ENCODE data around the gene NTNG2. TPM values are rescaled to one million over a fixed set of nuclear protein-coding genes. Genes with fewer than 3 reads are reported as not detected.

The NTNG2 gene
- total and polyA plus RNA-seq, 8 donors: under 0.01 to 8.1 (median 0.31) TPM; not detected in 1

DNA sequence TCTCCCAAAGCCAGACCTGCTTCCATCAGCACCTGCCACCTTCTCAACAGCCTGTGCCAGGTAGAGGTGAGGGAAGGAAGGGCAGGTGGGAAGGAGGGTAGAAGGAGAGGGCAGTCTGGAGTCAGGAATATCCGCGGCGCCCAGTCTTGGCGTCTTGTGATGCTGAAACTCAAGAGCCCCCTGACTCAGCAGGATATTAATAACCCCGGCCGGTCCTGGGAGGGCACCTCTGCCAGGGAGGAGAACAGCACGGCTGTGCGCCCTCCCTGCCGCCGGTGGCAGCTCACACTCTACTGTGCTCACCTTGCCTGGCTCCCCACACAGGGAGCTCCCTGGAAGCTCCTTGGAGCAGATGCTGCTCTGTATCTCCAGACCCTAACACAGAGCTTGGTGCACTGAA is 11.6 kb upstream of the NTNG2 start:
- H3K27me3 ChIP-seq: peaks cover 0 to 93% (median 34%) of the 10 kb centered on the region in 3 donors
- TF ChIP-seq POLR2AphosphoS5 (IDR thresholded peaks at IDR 0.05) (no peak), POLR2A (IDR thresholded peaks at IDR 0.05) (no peak)
- TF ChIP-seq, protein P1, sequence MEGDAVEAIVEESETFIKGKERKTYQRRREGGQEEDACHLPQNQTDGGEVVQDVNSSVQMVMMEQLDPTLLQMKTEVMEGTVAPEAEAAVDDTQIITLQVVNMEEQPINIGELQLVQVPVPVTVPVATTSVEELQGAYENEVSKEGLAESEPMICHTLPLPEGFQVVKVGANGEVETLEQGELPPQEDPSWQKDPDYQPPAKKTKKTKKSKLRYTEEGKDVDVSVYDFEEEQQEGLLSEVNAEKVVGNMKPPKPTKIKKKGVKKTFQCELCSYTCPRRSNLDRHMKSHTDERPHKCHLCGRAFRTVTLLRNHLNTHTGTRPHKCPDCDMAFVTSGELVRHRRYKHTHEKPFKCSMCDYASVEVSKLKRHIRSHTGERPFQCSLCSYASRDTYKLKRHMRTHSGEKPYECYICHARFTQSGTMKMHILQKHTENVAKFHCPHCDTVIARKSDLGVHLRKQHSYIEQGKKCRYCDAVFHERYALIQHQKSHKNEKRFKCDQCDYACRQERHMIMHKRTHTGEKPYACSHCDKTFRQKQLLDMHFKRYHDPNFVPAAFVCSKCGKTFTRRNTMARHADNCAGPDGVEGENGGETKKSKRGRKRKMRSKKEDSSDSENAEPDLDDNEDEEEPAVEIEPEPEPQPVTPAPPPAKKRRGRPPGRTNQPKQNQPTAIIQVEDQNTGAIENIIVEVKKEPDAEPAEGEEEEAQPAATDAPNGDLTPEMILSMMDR (IDR thresholded peaks at IDR 0.05): no peak
- intact Hi-C loops (cut with DNase I; ENCODE audit: low total_unique reads): no loop called here
- no peaks in the 10 kb centered on the region for H3K36me3 ChIP-seq
- WGBS, 5 donors: 74 to 86% (median 82%) methylated on average over 8 to 10 of the region's 10 CpGs
- no peak for DNase-seq
- no peak overlapping the region for H3K27ac ChIP-seq
- no peaks in the 10 kb centered on the region for H3K9me3 ChIP-seq
- H3K4me3 ChIP-seq: no peak overlapping the region
- H3K4me1 ChIP-seq: no peaks in the 10 kb centered on the region

GRCh38 chr9:132151118-132151517 is 10.7 kb upstream of the NTNG2 start:
- Histone ChIP-seq H3K36me3 (no peaks in the 10 kb centered on the region), H3K27ac (no peak overlapping the region), H3K4me3 (no peak overlapping the region), H3K27me3 (peaks cover 0 to 92% (median 33%) of the 10 kb centered on the region in 3 donors), H3K4me1 (no peaks in the 10 kb centered on the region), H3K9me3 (no peaks in the 10 kb centered on the region)
- intact Hi-C loops (cut with DNase I; ENCODE audit: low total_unique reads): no loop called here
- TF ChIP-seq POLR2AphosphoS5 (IDR thresholded peaks at IDR 0.05): no peak
- TF ChIP-seq, protein P1 (IDR thresholded peaks at IDR 0.05): no peak
- no peak for TF ChIP-seq POLR2A (IDR thresholded peaks at IDR 0.05)
- no peak for TF ChIP-seq EP300 (IDR thresholded peaks at IDR 0.05)
- WGBS, 5 donors: 70 to 86% (median 76%) methylated on average over 4 of the region's 4 CpGs
- DNase-seq: no peak

DNA sequence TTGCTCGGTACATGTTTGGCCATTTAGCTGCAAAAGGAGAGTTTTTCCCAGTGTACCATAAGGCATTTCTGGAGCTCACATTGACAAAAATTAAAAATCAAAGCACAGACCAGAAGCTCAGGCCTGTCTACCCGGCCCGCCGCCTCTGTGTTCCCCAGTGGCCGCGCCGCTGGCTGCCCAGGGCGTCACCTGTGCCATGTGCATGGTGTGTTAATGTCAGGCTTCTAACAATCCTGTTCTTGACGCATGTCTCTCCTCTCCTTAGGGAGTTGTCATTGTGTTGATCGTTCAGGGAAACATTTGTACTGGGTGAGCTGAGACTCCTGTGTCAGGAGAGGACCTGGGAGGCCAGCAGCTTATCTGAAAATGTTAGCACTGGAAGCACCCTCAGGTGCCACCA is 9.6 kb upstream of the NTNG2 start:
- Histone ChIP-seq H3K9me3 (no peaks in the 10 kb centered on the region), H3K4me3 (no peak overlapping the region), H3K27ac (no peak overlapping the region), H3K36me3 (no peaks in the 10 kb centered on the region), H3K4me1 (no peaks in the 10 kb centered on the region), H3K27me3 (peaks cover 0 to 87% (median 32%) of the 10 kb centered on the region in 3 donors)
- intact Hi-C loops (cut with DNase I; ENCODE audit: low total_unique reads): no loop called here
- TF ChIP-seq POLR2A (IDR thresholded peaks at IDR 0.05) (no peak), POLR2AphosphoS5 (IDR thresholded peaks at IDR 0.05) (no peak), EP300 (IDR thresholded peaks at IDR 0.05) (no peak)
- TF ChIP-seq, protein P1 (IDR thresholded peaks at IDR 0.05): no peak
- WGBS, 5 donors: 76 to 93% (median 84%) methylated on average over 10 of the region's 10 CpGs
- DNase-seq: no peak

- intact Hi-C loops (cut with DNase I; ENCODE audit: low total_unique reads): no loop called here
- TF ChIP-seq, protein P1 (IDR thresholded peaks at IDR 0.05): no peak
- no peak for TF ChIP-seq POLR2AphosphoS5 (IDR thresholded peaks at IDR 0.05)
- TF ChIP-seq EP300 (IDR thresholded peaks at IDR 0.05): no peak
- TF ChIP-seq POLR2A (IDR thresholded peaks at IDR 0.05): no peak
- H3K27ac ChIP-seq: no peak overlapping the region
- no peaks in the 10 kb centered on the region for H3K36me3 ChIP-seq
- H3K4me3 ChIP-seq: no peak overlapping the region
- DNase-seq: no peak
- H3K9me3 ChIP-seq: no peaks in the 10 kb centered on the region
- WGBS, 5 donors: 46 to 56% (median 51%) methylated on average over 16 of the region's 16 CpGs
- H3K27me3 ChIP-seq: peaks cover 0 to 88% (median 30%) of the 10 kb centered on the region in 3 donors
- no peaks in the 10 kb centered on the region for H3K4me1 ChIP-seq
Observed at GRCh38 chr9:132154863-132155567, 6.8 kb upstream of the NTNG2 start.

Data from stomach (tissue), 9 donors.